ENCODE data around the gene PFKFB3.

PFKFB3 gene

GRCh38 chr10:6227346-6227745 is 24.6 kb downstream of the PFKFB3 start:
- H2AFZ ChIP-seq (ENCODE audit: low read length) = no peak overlapping the region
- no peaks in the 10 kb centered on the region for H3F3A ChIP-seq (ENCODE audit: insufficient read depth, low read length)
- peaks cover 98% of the 10 kb centered on the region for H3K36me3 ChIP-seq (ENCODE audit: insufficient read depth, low read length)
- H3K4me3 ChIP-seq (ENCODE audit: low read depth, low read length, poor library complexity, severe bottlenecking) = no peak overlapping the region
- no peaks in the 10 kb centered on the region for H3K79me2 ChIP-seq (ENCODE audit: insufficient read depth, low read length)
- no peaks in the 10 kb centered on the region for H3K9me3 ChIP-seq (ENCODE audit: low read length)
- TF ChIP-seq EZH2 (IDR thresholded peaks at IDR 0.05; ENCODE audit: borderline replicate concordance, low read length) (no peak), CTCF (IDR thresholded peaks at IDR 0.05; ENCODE audit: low read length) (no peak)
- no peaks in the 10 kb centered on the region for H4K20me1 ChIP-seq (ENCODE audit: insufficient read depth, low read length)
- no peaks in the 10 kb centered on the region for H3K4me1 ChIP-seq (ENCODE audit: insufficient read depth, low read length, severe bottlenecking)
- no peaks in the 10 kb centered on the region for H3K27me3 ChIP-seq (ENCODE audit: insufficient read depth, low read length)
- H3K27ac ChIP-seq (ENCODE audit: low read depth, low read length, poor library complexity, severe bottlenecking) = no peak overlapping the region
- no peak overlapping the region for H3K9ac ChIP-seq (ENCODE audit: low read length)
- H3K4me2 ChIP-seq (ENCODE audit: low read length) = no peak overlapping the region
- H3K9me2 ChIP-seq (ENCODE audit: low read depth, low read length) = no peaks in the 10 kb centered on the region

GRCh38 chr10:6228010-6228511 is 25.3 kb downstream of the PFKFB3 start:
- H3K79me2 ChIP-seq (ENCODE audit: insufficient read depth, low read length) = no peaks in the 10 kb centered on the region
- TF ChIP-seq CTCF (IDR thresholded peaks at IDR 0.05; ENCODE audit: low read length) (no peak), EZH2 (IDR thresholded peaks at IDR 0.05; ENCODE audit: borderline replicate concordance, low read length) (no peak)
- H3K36me3 ChIP-seq (ENCODE audit: insufficient read depth, low read length) = peaks cover 98% of the 10 kb centered on the region
- no peak overlapping the region for H3K4me3 ChIP-seq (ENCODE audit: low read depth, low read length, poor library complexity, severe bottlenecking)
- no peak overlapping the region for H3K9ac ChIP-seq (ENCODE audit: low read length)
- no peaks in the 10 kb centered on the region for H3K4me1 ChIP-seq (ENCODE audit: insufficient read depth, low read length, severe bottlenecking)
- H3K9me2 ChIP-seq (ENCODE audit: low read depth, low read length) = no peaks in the 10 kb centered on the region
- H2AFZ ChIP-seq (ENCODE audit: low read length) = no peak overlapping the region
- H3K27ac ChIP-seq (ENCODE audit: low read depth, low read length, poor library complexity, severe bottlenecking) = no peak overlapping the region
- no peaks in the 10 kb centered on the region for H3K27me3 ChIP-seq (ENCODE audit: insufficient read depth, low read length)
- no peaks in the 10 kb centered on the region for H3K9me3 ChIP-seq (ENCODE audit: low read length)
- no peak overlapping the region for H3K4me2 ChIP-seq (ENCODE audit: low read length)
- no peaks in the 10 kb centered on the region for H4K20me1 ChIP-seq (ENCODE audit: insufficient read depth, low read length)
- H3F3A ChIP-seq (ENCODE audit: insufficient read depth, low read length) = no peaks in the 10 kb centered on the region

- H3K4me2 ChIP-seq (ENCODE audit: low read length) = no peak overlapping the region
- H3K27ac ChIP-seq (ENCODE audit: low read depth, low read length, poor library complexity, severe bottlenecking) = no peak overlapping the region
- H3K9ac ChIP-seq (ENCODE audit: low read length) = no peak overlapping the region
- no peaks in the 10 kb centered on the region for H3K27me3 ChIP-seq (ENCODE audit: insufficient read depth, low read length)
- peaks cover 98% of the 10 kb centered on the region for H3K36me3 ChIP-seq (ENCODE audit: insufficient read depth, low read length)
- no peak overlapping the region for H3K4me3 ChIP-seq (ENCODE audit: low read depth, low read length, poor library complexity, severe bottlenecking)
- H3F3A ChIP-seq (ENCODE audit: insufficient read depth, low read length) = no peaks in the 10 kb centered on the region
- TF ChIP-seq CTCF (IDR thresholded peaks at IDR 0.05; ENCODE audit: low read length) (no peak), EZH2 (IDR thresholded peaks at IDR 0.05; ENCODE audit: borderline replicate concordance, low read length) (no peak)
- H3K4me1 ChIP-seq (ENCODE audit: insufficient read depth, low read length, severe bottlenecking) = no peaks in the 10 kb centered on the region
- H4K20me1 ChIP-seq (ENCODE audit: insufficient read depth, low read length) = no peaks in the 10 kb centered on the region
- H3K79me2 ChIP-seq (ENCODE audit: insufficient read depth, low read length) = no peaks in the 10 kb centered on the region
- no peak overlapping the region for H2AFZ ChIP-seq (ENCODE audit: low read length)
- H3K9me3 ChIP-seq (ENCODE audit: low read length) = no peaks in the 10 kb centered on the region
- H3K9me2 ChIP-seq (ENCODE audit: low read depth, low read length) = no peaks in the 10 kb centered on the region
These were observed 25.9 kb downstream of the PFKFB3 start for GRCh38 chr10:6228647-6229046.
